ENCODE results near the gene SEMA3G. TPM values are rescaled to one million over a fixed set of nuclear protein-coding genes. Genes with fewer than 3 reads are reported as not detected.

Gene SEMA3G
- total RNA-seq, 1 donor from 2014 or later: 8.3 TPM

- Histone ChIP-seq H3K4me1 (peaks cover 19% of the 10 kb centered on the region), H3K9me3 (no peaks in the 10 kb centered on the region), H3K4me3 (no peak overlapping the region), H3K27ac (no peak overlapping the region), H3K36me3 (peaks cover 0 to 86% of the 10 kb centered on the region in 2 donors), H3K27me3 (no peaks in the 10 kb centered on the region)
- no peak for DNase-seq (ENCODE audit: extremely low spot score in 2 of 2)
- no peak for TF ChIP-seq CTCF (IDR thresholded peaks at IDR 0.05)
- TF ChIP-seq POLR2AphosphoS5 (IDR thresholded peaks at IDR 0.05; ENCODE audit: insufficient read depth in 1 of 2, low read depth in 1 of 2): no peak
- no peak for TF ChIP-seq POLR2A (IDR thresholded peaks at IDR 0.05)
- intact Hi-C loops (cut with DNase I): loop anchor here (10.0 kb wide), 1 partner anchor 56 kb away; the partner anchor contains the start of genes NT5DC2 and UQCC5
These were observed 34.4 kb upstream of the SEMA3G start for GRCh38 chr3:52479037-52479876.

- no peaks in the 10 kb centered on the region for H3K9me3 ChIP-seq
- H3K4me3 ChIP-seq: no peak overlapping the region
- no peaks in the 10 kb centered on the region for H3K27me3 ChIP-seq
- DNase-seq (ENCODE audit: extremely low spot score in 2 of 2): no peak
- no peak overlapping the region for H3K27ac ChIP-seq
- H3K36me3 ChIP-seq: peaks cover 0 to 96% of the 10 kb centered on the region in 2 donors
- H3K4me1 ChIP-seq: peaks cover 4% of the 10 kb centered on the region
- TF ChIP-seq CTCF (IDR thresholded peaks at IDR 0.05) (no peak), POLR2A (IDR thresholded peaks at IDR 0.05) (no peak), POLR2AphosphoS5 (IDR thresholded peaks at IDR 0.05; ENCODE audit: insufficient read depth in 1 of 2, low read depth in 1 of 2) (no peak)
- intact Hi-C loops (cut with DNase I): loop anchor here (10.0 kb wide), 1 partner anchor 57 kb away; the partner anchor contains the start of genes NT5DC2 and UQCC5
These were observed 32.8 kb upstream of the SEMA3G start for GRCh38 chr3:52477796-52478095.

GRCh38 chr3:52477076-52477795 is 32.3 kb upstream of the SEMA3G start:
- no peaks in the 10 kb centered on the region for H3K4me1 ChIP-seq
- H3K4me3 ChIP-seq: no peak overlapping the region
- no peak for TF ChIP-seq POLR2A (IDR thresholded peaks at IDR 0.05)
- TF ChIP-seq POLR2AphosphoS5 (IDR thresholded peaks at IDR 0.05; ENCODE audit: insufficient read depth in 1 of 2, low read depth in 1 of 2): no peak
- no peak for TF ChIP-seq CTCF (IDR thresholded peaks at IDR 0.05)
- intact Hi-C loops (cut with DNase I): loop anchor here (10.0 kb wide), 1 partner anchor 58 kb away; the partner anchor contains the start of genes NT5DC2 and UQCC5
- no peaks in the 10 kb centered on the region for H3K9me3 ChIP-seq
- peaks cover 0 to 96% of the 10 kb centered on the region in 2 donors for H3K36me3 ChIP-seq
- H3K27ac ChIP-seq: no peak overlapping the region
- H3K27me3 ChIP-seq: no peaks in the 10 kb centered on the region
- DNase-seq (ENCODE audit: extremely low spot score in 2 of 2): no peak

- TF ChIP-seq POLR2A (IDR thresholded peaks at IDR 0.05) (no peak), CTCF (IDR thresholded peaks at IDR 0.05) (no peak), POLR2AphosphoS5 (IDR thresholded peaks at IDR 0.05; ENCODE audit: insufficient read depth in 1 of 2, low read depth in 1 of 2) (no peak)
- Histone ChIP-seq H3K27me3 (no peaks in the 10 kb centered on the region), H3K36me3 (peaks cover 0 to 65% of the 10 kb centered on the region in 2 donors), H3K4me1 (peaks cover 10% of the 10 kb centered on the region), H3K9me3 (no peaks in the 10 kb centered on the region), H3K4me3 (no peak overlapping the region), H3K27ac (no peak overlapping the region)
- intact Hi-C loops (cut with DNase I): loop anchor here (10.0 kb wide), 1 partner anchor 62 kb away; the partner anchor contains the start of genes NT5DC2 and UQCC5
- DNase-seq (ENCODE audit: extremely low spot score in 2 of 2): no peak
These were observed 28.1 kb upstream of the SEMA3G start for GRCh38 chr3:52473026-52473425.
